Activated T-helper 1 cell treated with anti-CD3 and anti-CD28 coated beads, Interleukin-12 subunit alpha, Interleukin-12 subunit beta, Interleukin-2, Interleukin-4 antibody, amounts not matched to agents 30 ng/mL and 10 ng/mL and 1 ng/mL, durations not matched to agents 14 hours and 24 hours and 36 hours (primary cell): ENCODE measurements around the gene FOLR2. TPM values are rescaled to one million over a fixed set of nuclear protein-coding genes. Genes with fewer than 3 reads are reported as not detected.
"Not testable (repeated sequence)": the region's sequence is repeated elsewhere in the genome, so short reads cannot be mapped to it uniquely, and the experiment has no call there.

Experiments
- DNase-seq: peaks from one replicate; pipeline ENCODE4 v3.0.0; 2021; ENCODE audit warnings: low spot score
- H3K27ac Mint-ChIP-seq: one replicate; pipeline ENCODE4 v1.8.0; 2021; ENCODE audit warnings: mild to moderate bottlenecking, mixed read lengths
- H3K27me3 Mint-ChIP-seq: one replicate; pipeline ENCODE4 v1.8.0; 2022; ENCODE audit warnings: mild to moderate bottlenecking, moderate library complexity, mixed read lengths; ENCODE audit not compliant: insufficient read depth
- H3K36me3 Mint-ChIP-seq: one replicate; pipeline ENCODE4 v1.8.0; 2021; ENCODE audit warnings: low read depth, mixed read lengths
- H3K4me1 Mint-ChIP-seq: one replicate; pipeline ENCODE4 v1.8.0; 2021; ENCODE audit warnings: low read depth, mixed read lengths
- H3K4me3 Mint-ChIP-seq: one replicate; pipeline ENCODE4 v1.8.0; 2021; ENCODE audit warnings: mild to moderate bottlenecking, moderate library complexity, mixed read lengths
- H3K9me3 Mint-ChIP-seq: one replicate; pipeline ENCODE4 v1.8.0; 2021; ENCODE audit warnings: mixed read lengths
- intact Hi-C: fragments of 100-400 bp; cut with micrococcal nuclease; formaldehyde crosslinking; loops from one replicate; pipeline ENCODE4 v1.15.1; 2024
- total RNA-seq: library from RNA; stranded (reverse); gene quantifications from 2 replicates; pipeline ENCODE4 v1.2.3, GENCODE V29; 2022

FOLR2 gene
- total RNA-seq, 1 donor from 2014 or later, result not detected

DNA sequence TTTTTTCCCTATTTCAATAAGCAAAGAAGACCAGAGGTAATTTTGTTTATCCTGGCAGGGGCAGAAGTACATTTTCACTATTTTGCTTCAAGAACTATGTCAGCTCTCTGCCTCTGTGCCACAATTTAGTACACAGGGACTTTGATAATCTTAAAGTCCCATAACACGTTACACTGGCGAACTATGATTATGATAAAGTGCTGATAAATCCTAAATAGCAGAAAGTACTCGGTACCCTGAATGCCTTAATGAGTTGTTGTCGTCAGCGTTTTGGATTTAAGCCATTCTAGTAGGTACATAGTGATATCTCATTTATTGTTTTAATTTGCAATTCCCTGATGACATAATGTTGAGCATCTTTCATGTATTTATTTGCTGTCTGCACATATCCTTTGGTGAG lies 44.0 kb downstream of the FOLR2 start:
- Mint-ChIP-seq H3K36me3 (no peaks in the 10 kb centered on the region), H3K4me1 (peaks cover 10% of the 10 kb centered on the region), H3K4me3 (no peak overlapping the region), H3K9me3 (no peaks in the 10 kb centered on the region), H3K27ac (no peak overlapping the region), H3K27me3 (peaks cover 18% of the 10 kb centered on the region)
- DNase-seq, result no peak
- intact Hi-C loops, result no loop called here

DNA sequence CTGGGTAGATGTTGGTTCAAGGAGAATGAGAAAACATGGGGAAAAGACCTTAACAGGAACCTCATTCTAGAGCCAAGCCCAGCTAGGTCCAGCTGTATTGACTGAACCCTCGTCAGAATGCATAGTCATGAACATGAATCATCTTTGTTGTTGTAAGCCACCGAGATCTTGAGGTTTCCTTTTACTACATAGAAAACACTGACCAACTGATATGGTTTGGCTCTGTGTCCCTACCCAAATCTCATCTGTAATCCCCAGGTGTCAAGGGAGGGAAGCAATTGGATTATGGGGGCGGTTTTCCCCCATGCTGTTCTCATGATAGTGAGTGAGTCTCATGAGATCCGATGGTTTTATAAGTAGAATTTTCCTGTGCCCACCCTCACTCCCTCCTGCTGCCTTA lies 46.8 kb downstream of the FOLR2 start:
- no peaks in the 10 kb centered on the region for H3K9me3 Mint-ChIP-seq
- H3K4me3 Mint-ChIP-seq, result no peak overlapping the region
- H3K36me3 Mint-ChIP-seq, result no peaks in the 10 kb centered on the region
- H3K27ac Mint-ChIP-seq, result no peak overlapping the region
- intact Hi-C loops, result no loop called here
- peaks cover 14% of the 10 kb centered on the region for H3K27me3 Mint-ChIP-seq
- H3K4me1 Mint-ChIP-seq, result peaks cover 10% of the 10 kb centered on the region
- no peak for DNase-seq

DNA sequence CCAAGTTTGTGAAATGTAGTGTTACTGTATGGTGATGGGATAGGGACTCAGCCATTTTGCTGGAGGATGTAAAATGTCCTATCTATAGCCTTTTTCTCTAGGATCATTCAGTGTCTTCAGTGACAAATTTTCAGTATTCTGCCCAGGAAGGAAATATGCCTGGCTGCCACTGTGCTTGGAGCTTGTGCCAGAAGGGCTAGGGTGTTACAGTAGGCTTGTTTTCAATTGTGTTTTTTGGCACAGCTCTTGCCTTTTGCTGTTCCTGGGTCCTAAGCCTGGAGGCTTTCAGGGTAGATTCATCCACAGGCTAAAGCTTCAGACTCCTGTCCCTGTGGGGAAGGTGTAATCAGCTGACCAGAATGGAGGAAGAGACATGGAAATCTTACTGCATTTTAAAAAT lies 49.4 kb downstream of the FOLR2 start:
- H3K27me3 Mint-ChIP-seq, result peaks cover 14% of the 10 kb centered on the region
- no peak overlapping the region for H3K27ac Mint-ChIP-seq
- no peak overlapping the region for H3K4me3 Mint-ChIP-seq
- intact Hi-C loops, result no loop called here
- H3K9me3 Mint-ChIP-seq, result no peaks in the 10 kb centered on the region
- no peaks in the 10 kb centered on the region for H3K36me3 Mint-ChIP-seq
- H3K4me1 Mint-ChIP-seq, result peaks cover 21% of the 10 kb centered on the region
- no peak for DNase-seq

DNA sequence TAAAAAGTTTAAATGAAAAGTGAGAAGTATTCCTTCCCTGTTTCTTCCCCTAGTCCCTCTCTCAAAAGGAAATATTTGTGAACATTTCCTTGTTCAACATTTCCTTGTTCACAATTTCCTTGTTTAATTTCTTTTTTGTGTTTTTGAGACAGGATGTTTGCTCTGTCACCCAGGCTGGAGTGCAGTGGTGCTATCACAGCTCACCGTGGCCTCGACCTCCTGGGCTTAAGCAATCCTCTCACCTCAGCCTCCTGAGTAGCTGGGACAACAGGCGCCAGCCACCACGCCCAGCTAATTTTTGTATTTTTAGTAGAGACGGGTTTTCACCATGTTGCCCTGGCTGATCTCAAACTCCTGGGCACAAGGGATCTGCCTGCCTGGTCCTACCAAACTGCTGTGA lies 50.4 kb downstream of the FOLR2 start:
- H3K27ac Mint-ChIP-seq, H3K36me3 Mint-ChIP-seq, intact Hi-C loops, H3K9me3 Mint-ChIP-seq, DNase-seq, H3K4me3 Mint-ChIP-seq: not testable (repeated sequence)
- Mint-ChIP-seq H3K4me1 (peaks cover 21% of the 10 kb centered on the region), H3K27me3 (peaks cover 16% of the 10 kb centered on the region)

DNA sequence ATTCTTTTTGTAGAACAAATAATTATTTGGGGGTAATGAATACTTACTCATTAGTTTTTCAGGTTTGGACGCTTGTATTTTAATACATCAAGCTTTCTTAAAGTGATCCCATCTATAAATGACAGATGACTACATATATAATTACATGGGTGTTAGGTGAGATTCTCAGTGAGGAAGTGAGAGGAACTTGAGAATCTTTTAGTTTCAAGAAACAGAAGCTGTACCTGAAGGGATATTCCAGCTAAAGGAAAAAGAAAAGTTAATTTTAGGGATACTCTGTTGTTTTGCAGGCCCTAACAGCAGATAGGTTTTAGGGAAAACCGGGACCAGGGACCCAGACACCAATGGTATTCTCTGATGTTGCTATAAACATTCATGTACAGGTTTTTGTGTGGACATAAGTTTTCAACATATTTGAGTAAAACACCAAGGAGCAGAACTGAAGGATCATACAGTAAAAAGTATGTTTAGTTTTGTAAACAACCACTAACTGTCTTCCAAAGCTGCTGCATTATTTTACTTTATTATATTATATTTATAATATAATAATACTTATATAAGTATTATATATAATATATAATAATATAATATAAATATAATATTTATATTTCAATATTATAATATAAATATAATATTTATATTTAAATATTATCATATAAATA lies 51.5 kb downstream of the FOLR2 start:
- Mint-ChIP-seq H3K27ac (no peak overlapping the region), H3K36me3 (no peaks in the 10 kb centered on the region), H3K27me3 (peaks cover 14% of the 10 kb centered on the region), H3K9me3 (no peaks in the 10 kb centered on the region), H3K4me3 (no peak overlapping the region), H3K4me1 (peaks cover 13% of the 10 kb centered on the region)
- DNase-seq, result no peak
- intact Hi-C loops, result no loop called here

Other genes starting within 250 kb of the FOLR2 start
- gene IL18BP, start 217.9 kb upstream of the FOLR2 start, total RNA-seq, result 15.6 and 18.5 TPM in 2 replicates
- gene NUMA1, start 136.3 kb upstream of the FOLR2 start, total RNA-seq, result 141 and 150 TPM in 2 replicates
- 5.7 and 8.2 TPM in 2 replicates for gene LRRC51, start 135.9 kb upstream of the FOLR2 start, total RNA-seq
- gene LAMTOR1, start 113.5 kb upstream of the FOLR2 start, total RNA-seq, result 70.2 and 77.7 TPM in 2 replicates
- gene TOMT, start 110.9 kb upstream of the FOLR2 start, total RNA-seq, result not detected in 2 replicates
- gene ANAPC15, start 104.1 kb upstream of the FOLR2 start, total RNA-seq, result 49.4 and 51.9 TPM in 2 replicates
- gene FOLR3, start 81.1 kb upstream of the FOLR2 start, total RNA-seq, result not detected in 2 replicates
- gene FOLR1, start 24.7 kb upstream of the FOLR2 start, total RNA-seq, result not detected in 2 replicates
- gene INPPL1, start 8.0 kb downstream of the FOLR2 start, total RNA-seq, result 139 and 140 TPM in 2 replicates
- gene PHOX2A, start 27.4 kb downstream of the FOLR2 start, total RNA-seq, result not detected in 2 replicates
- gene CLPB, start 217.7 kb downstream of the FOLR2 start, total RNA-seq, result 41.3 and 41.4 TPM in 2 replicates